SK-N-SH (cell line): ENCODE measurements around the gene LEFTY1. TPM values are rescaled to one million over a fixed set of nuclear protein-coding genes. Genes with fewer than 3 reads are reported as not detected.

Experiments used
- CTCF ChIA-PET: fragments of 300-600, 350-600 bp; formaldehyde crosslinking; extraction: SDS; loops from one replicate; lab custom pipeline; 2021; lab: Yijun Ruan, JAX
- POLR2A ChIA-PET: fragments of 350-600 bp; sonication (Branson Sonifier 250); formaldehyde crosslinking; extraction: SDS; loops from one replicate; lab custom pipeline; 2020; ENCODE audit warnings: antibody characterized with exemption, inconsistent platforms; lab: Yijun Ruan, JAX
- DNase-seq: peaks from one replicate; pipeline ENCODE4 v3.0.0; 2012
- H2AFZ ChIP-seq: fragments of 200-600 bp; sonication (generic); 2 replicates; pipeline ENCODE4 v1.8.1; 2016; ENCODE audit warnings: antibody characterized with exemption, mild to moderate bottlenecking, low read depth
- H3F3A ChIP-seq: fragments of 200-600 bp; sonication (generic); replicated peaks from 2 replicates; pipeline ENCODE3; 2016; ENCODE audit warnings: antibody characterized with exemption, mild to moderate bottlenecking; ENCODE audit not compliant: insufficient read depth
- H3K27ac ChIP-seq, 2 experiments: fragments of 200-500 bp in 1 of 2; fragments of 200-600 bp in 1 of 2; sonication (Bioruptor generic) in 1 of 2; sonication (generic), shearing (Covaris generic) in 1 of 2; 2 replicates each; pipeline versions ENCODE4 v1.5.1 to v1.6.1; 2014 to 2016; ENCODE audit warnings: low read depth in 2 of 2, inconsistent platforms in 1 of 2, low read length in 1 of 2, mild to moderate bottlenecking in 1 of 2, mixed read lengths in 1 of 2
- H3K27me3 ChIP-seq: fragments of 200-600 bp; sonication (generic), shearing (Covaris generic); 2 replicates; pipeline ENCODE4 v1.6.1; 2016; ENCODE audit warnings: mixed run types; ENCODE audit not compliant: insufficient read depth
- H3K36me3 ChIP-seq, 2 experiments: fragments of 200-500 bp in 1 of 2; fragments of 200-600 bp in 1 of 2; sonication (Bioruptor generic) in 1 of 2; sonication (generic) in 1 of 2; replicated peaks in 1 of 2; 2 replicates each; pipeline versions ENCODE3 to v1.5.1; 2014 to 2016; ENCODE audit warnings: low read length in 1 of 2, mild to moderate bottlenecking in 1 of 2; ENCODE audit not compliant: insufficient read depth in 2 of 2, control insufficient read depth in 1 of 2
- H3K4me1 ChIP-seq, 2 experiments: fragments of 200-500 bp in 1 of 2; fragments of 200-600 bp in 1 of 2; sonication (Bioruptor generic) in 1 of 2; sonication (generic), shearing (Covaris generic) in 1 of 2; 2 replicates each; pipeline versions ENCODE4 v1.5.1 to v1.6.1; 2014 to 2016; ENCODE audit warnings: low read depth in 1 of 2, low read length in 1 of 2, mixed run types in 1 of 2; ENCODE audit not compliant: insufficient read depth in 2 of 2, control insufficient read depth in 1 of 2
- H3K4me2 ChIP-seq: fragments of 200-600 bp; sonication (generic), shearing (Covaris generic); 2 replicates; pipeline ENCODE4 v1.6.1; 2017; ENCODE audit warnings: mixed run types
- H3K4me3 ChIP-seq, 2 experiments: fragments of 200-500 bp in 1 of 2; fragments of 200-600 bp in 1 of 2; sonication (Bioruptor generic) in 1 of 2; sonication (generic), shearing (Covaris generic) in 1 of 2; 2 replicates each; pipeline versions ENCODE4 v1.5.1 to v1.8.1; 2014 to 2016; ENCODE audit warnings: low read depth in 2 of 2, inconsistent platforms in 1 of 2, low read length in 1 of 2, mild to moderate bottlenecking in 1 of 2, mixed read lengths in 1 of 2, moderate library complexity in 1 of 2
- H3K79me2 ChIP-seq: fragments of 200-600 bp; sonication (generic); 2 replicates; pipeline ENCODE4 v1.8.1; 2017; ENCODE audit warnings: mild to moderate bottlenecking; ENCODE audit not compliant: insufficient read depth
- H3K9ac ChIP-seq: fragments of 200-600 bp; sonication (generic); 2 replicates; pipeline ENCODE4 v1.6.1; 2017; ENCODE audit warnings: mixed run types
- H3K9me2 ChIP-seq: fragments of 200-600 bp; sonication (generic); 2 replicates; pipeline ENCODE4 v1.6.1; 2017; ENCODE audit warnings: mixed run types
- H3K9me3 ChIP-seq: fragments of 200-600 bp; sonication (generic); 2 replicates; pipeline ENCODE4 v1.6.1; 2017; ENCODE audit warnings: mixed run types, mild to moderate bottlenecking, moderate library complexity
- H4K20me1 ChIP-seq: fragments of 200-600 bp; sonication (generic); 2 replicates; pipeline ENCODE4 v1.6.1; 2017; ENCODE audit warnings: mild to moderate bottlenecking, mixed run types; ENCODE audit not compliant: insufficient read depth
- CHD2 ChIP-seq: fragments of 150-350 bp; IDR thresholded peaks from 2 replicates; pipeline ENCODE4 v1.6.1; 2018; ENCODE audit warnings: low read length; ENCODE audit not compliant: partially characterized antibody
- GATA2 ChIP-seq: sonication (generic); formaldehyde crosslinking; IDR thresholded peaks from 2 replicates; pipeline ENCODE4 v1.5.0; 2020; ENCODE audit warnings: mild to moderate bottlenecking, missing genetic modification reagents
- MXI1 ChIP-seq: IDR thresholded peaks from 2 replicates; pipeline ENCODE4 v1.6.1; 2012; ENCODE audit warnings: mild to moderate bottlenecking, low read depth, low read length, improper control_type of control experiment
- POLR2AphosphoS5 ChIP-seq: IDR thresholded peaks from 2 replicates; pipeline ENCODE4 v1.6.1; 2012; ENCODE audit warnings: low read depth, low read length
- RCOR1 ChIP-seq: fragments of 150-350 bp; IDR thresholded peaks from 2 replicates; pipeline ENCODE4 v1.6.1; 2017; ENCODE audit warnings: antibody characterized with exemption, low read length
- REST ChIP-seq: IDR thresholded peaks from 2 replicates; pipeline ENCODE4 v1.6.1; 2012; ENCODE audit warnings: mild to moderate bottlenecking, low read depth, low read length, moderate library complexity
- SMC3 ChIP-seq: IDR thresholded peaks from 2 replicates; pipeline ENCODE4 v1.6.1; 2012; ENCODE audit warnings: low read depth, low read length, improper control_type of control experiment
- TAF1 ChIP-seq: IDR thresholded peaks from 2 replicates; pipeline ENCODE4 v1.6.1; 2012; ENCODE audit warnings: low read depth, mild to moderate bottlenecking, low read length, moderate library complexity, borderline replicate concordance
- WGBS: methylation state at CpG from one replicate; pipeline ENCODE4 v1.1.6; 2017; ENCODE audit warnings: low lambda C conversion rate; 5-methylcytosine and 5-hydroxymethylcytosine counted together
- polyA plus RNA-seq, 3 experiments: library from polyadenylated mRNA; depleted of rRNA; stranded (reverse); fragments of >200 nt; gene quantifications; 2 replicates each; pipeline ENCODE4 v1.2.3, GENCODE V29; 2012

Gene LEFTY1
- polyA plus RNA-seq, 1 of the 3 experiments (the other 2 are of a cell fraction) = 0.07 TPM

- CTCF ChIA-PET = interaction anchor here (1.0 to 3.9 kb wide), 3 partner anchors 21 to 406 kb away, joined by 3 to 21 read pairs (median 4); no protein-coding TSS in a partner anchor
These were observed 8.3 kb downstream of the LEFTY1 start for GRCh38 chr1:225880636-225881035.

GRCh38 chr1:225880222-225880588, 8.7 kb downstream of the LEFTY1 start:
- Histone ChIP-seq H3F3A (peaks cover 4% of the 10 kb centered on the region), H3K9me3 (no peaks in the 10 kb centered on the region)
- DNase-seq = peak; percentile 55
- peak; percentile 42 for TF ChIP-seq CHD2
- TF ChIP-seq TAF1 = no peak
- TF ChIP-seq REST = no peak
- no peak for TF ChIP-seq POLR2AphosphoS5
- TF ChIP-seq MXI1 = no peak
- 0 out of 2 replicates have a peak, but pooled peaks have one; percentile 5 for TF ChIP-seq RCOR1
- TF ChIP-seq, all 33 proteins: peak for 2
- H3K9ac ChIP-seq = no peak overlapping the region
- no peaks in the 10 kb centered on the region for H3K27me3 ChIP-seq
- no CpG with 5 or more reads among the region's 2 CpGs for WGBS
- H3K9me2 ChIP-seq = no peaks in the 10 kb centered on the region
- H3K4me3 ChIP-seq = no peak overlapping the region; a peak in 1 of 4 replicates
- no peak overlapping the region; the same call in 1 of the 2 replicates for H3K4me2 ChIP-seq
- no peak overlapping the region; a peak in 1 of 4 replicates for H3K27ac ChIP-seq
- ChIA-PET POLR2A (interaction anchor here (1.0 kb wide), 1 partner anchor 35 kb away, joined by 3 read pairs; no protein-coding TSS in a partner anchor), CTCF (interaction anchor here (3.9 kb wide), 1 partner anchor 405 kb away, joined by 21 read pairs; no protein-coding TSS in a partner anchor)
- H3K36me3 ChIP-seq = no peaks in the 10 kb centered on the region
- no peak overlapping the region for H2AFZ ChIP-seq
- peaks cover 7% of the 10 kb centered on the region; the same call in 1 of the 2 replicates for H3K79me2 ChIP-seq
- peaks cover 0 to 34% of the 10 kb centered on the region in 2 experiments; a peak in 1 of 4 replicates for H3K4me1 ChIP-seq
- no peaks in the 10 kb centered on the region for H4K20me1 ChIP-seq

More at GRCh38 chr1:225880636-225881035, 8.3 kb downstream of the LEFTY1 start:
- Histone ChIP-seq H3K9ac (no peak overlapping the region), H3K4me2 (peak overlapping the region; percentile 94)
- DNase-seq = no peak
- TF ChIP-seq POLR2AphosphoS5 = no peak
- no peak for TF ChIP-seq GATA2 (CRISPR knock-in tag)
- TF ChIP-seq SMC3 = no peak
- TF ChIP-seq, all 33 proteins: peak for 0
- Histone ChIP-seq H4K20me1 (no peaks in the 10 kb centered on the region), H3K36me3 (no peaks in the 10 kb centered on the region), H3K9me2 (no peaks in the 10 kb centered on the region), H3K4me3 (no peak overlapping the region), H3K27me3 (no peaks in the 10 kb centered on the region), H3K9me3 (no peaks in the 10 kb centered on the region), H3F3A (peaks cover 4% of the 10 kb centered on the region), H2AFZ (no peak overlapping the region), H3K79me2 (peaks cover 7% of the 10 kb centered on the region; the same call in 1 of the 2 replicates), H3K4me1 (peaks cover 0 to 34% of the 10 kb centered on the region in 2 experiments; a peak in 1 of 4 replicates), H3K27ac (no peak overlapping the region; a peak in 1 of 4 replicates)
- 82% methylated on average over 3 of the region's 5 CpGs for WGBS
- POLR2A ChIA-PET = interaction anchor here (1.0 to 1.1 kb wide), 2 partner anchors 34 to 103 kb away, joined by 3 read pairs; partner anchors contain the start of gene SRP9
